Astrocyte (in vitro differentiated cells and primary cell): Measurements from ENCODE around the gene SLC44A3. TPM values are rescaled to one million over a fixed set of nuclear protein-coding genes. Genes with fewer than 3 reads are reported as not detected.
A peak's percentile ranks its signal among the peaks of the same experiment; 100 is the strongest.

Experiments used
- DNase-seq: peaks from one replicate; pipeline ENCODE4 v3.0.0-alpha.2; 2010; ENCODE audit warnings: low read depth
- FAIRE-seq: peaks from 2 replicates; lab custom pipeline; 2011; peaks lifted over from hg19 to GRCh38; lab: Jason Lieb, UNC
- H2AFZ ChIP-seq: 2 replicates; pipeline ENCODE4 v1.6.0; 2012; ENCODE audit warnings: low read depth, low read length, inconsistent platforms
- H3K27ac ChIP-seq: 2 replicates; pipeline ENCODE4 v1.5.1; 2011; ENCODE audit warnings: low read depth, low read length, inconsistent platforms
- H3K27me3 ChIP-seq: 2 replicates; pipeline ENCODE4 v1.6.0; 2011; ENCODE audit warnings: low read length, inconsistent platforms; ENCODE audit not compliant: insufficient read depth
- H3K36me3 ChIP-seq: 2 replicates; pipeline ENCODE4 v1.5.1; 2011; ENCODE audit warnings: low read length, inconsistent platforms; ENCODE audit not compliant: insufficient read depth
- H3K4me1 ChIP-seq: 2 replicates; pipeline ENCODE4 v1.5.1; 2011; ENCODE audit warnings: low read length, inconsistent platforms; ENCODE audit not compliant: insufficient read depth
- H3K4me2 ChIP-seq: 2 replicates; pipeline ENCODE4 v1.6.0; 2012; ENCODE audit warnings: low read length, inconsistent platforms
- H3K4me3 ChIP-seq: 2 replicates; pipeline ENCODE4 v1.5.1; 2011; ENCODE audit warnings: low read depth, mild to moderate bottlenecking, low read length, inconsistent platforms; ENCODE audit not compliant: insufficient read depth
- H3K79me2 ChIP-seq: 2 replicates; pipeline ENCODE4 v1.6.0; 2012; ENCODE audit warnings: mild to moderate bottlenecking, low read length, inconsistent platforms; ENCODE audit not compliant: insufficient read depth
- H3K9ac ChIP-seq: 2 replicates; pipeline ENCODE4 v1.6.0; 2012; ENCODE audit warnings: mild to moderate bottlenecking, low read length, inconsistent platforms
- H3K9me3 ChIP-seq: 2 replicates; pipeline ENCODE4 v1.5.1; 2012; ENCODE audit warnings: low read depth, mild to moderate bottlenecking, low read length, inconsistent platforms; ENCODE audit not compliant: insufficient read depth
- H4K20me1 ChIP-seq: 2 replicates; pipeline ENCODE4 v1.6.0; 2012; ENCODE audit warnings: low read length, inconsistent platforms; ENCODE audit not compliant: insufficient read depth
- H3K27ac Mint-ChIP-seq: one replicate; pipeline ENCODE4 v1.8.0; 2021; ENCODE audit warnings: mild to moderate bottlenecking, mixed read lengths; ENCODE audit not compliant: unreplicated experiment
- H3K27me3 Mint-ChIP-seq: one replicate; pipeline ENCODE4 v1.8.0; 2021; ENCODE audit warnings: low read depth, mixed read lengths; ENCODE audit not compliant: unreplicated experiment
- H3K36me3 Mint-ChIP-seq: one replicate; pipeline ENCODE4 v1.8.0; 2021; ENCODE audit warnings: low read depth, mixed read lengths; ENCODE audit not compliant: unreplicated experiment
- H3K4me1 Mint-ChIP-seq: one replicate; pipeline ENCODE4 v1.8.0; 2021; ENCODE audit warnings: low read depth, mixed read lengths; ENCODE audit not compliant: unreplicated experiment
- H3K4me3 Mint-ChIP-seq: one replicate; pipeline ENCODE4 v1.8.0; 2021; ENCODE audit warnings: mild to moderate bottlenecking, moderate library complexity, mixed read lengths; ENCODE audit not compliant: unreplicated experiment
- H3K9me3 Mint-ChIP-seq: one replicate; pipeline ENCODE4 v1.8.0; 2021; ENCODE audit warnings: mild to moderate bottlenecking, mixed read lengths; ENCODE audit not compliant: unreplicated experiment
- EZH2 ChIP-seq: IDR thresholded peaks from 2 replicates; pipeline ENCODE4 v1.6.1; 2012; ENCODE audit warnings: mild to moderate bottlenecking, low read length, inconsistent platforms; ENCODE audit not compliant: insufficient read depth
- total RNA-seq: library from RNA; stranded (reverse); gene quantifications from 2 replicates; pipeline ENCODE4 v1.2.1, GENCODE V29; 2021
- TF ChIP-seq, protein P1 (sequence below): IDR thresholded peaks from 2 replicates; pipeline ENCODE4 v1.5.1; 2011; ENCODE audit warnings: low read depth, mild to moderate bottlenecking, inconsistent platforms, low read length, moderate library complexity; ENCODE audit not compliant: insufficient read depth

Gene SLC44A3
- total RNA-seq, 1 donor from 2014 or later, result 3.7 TPM

- H3K27ac Mint-ChIP-seq, result no peak overlapping the region
- Histone ChIP-seq H3K4me3 (peak overlapping the region; percentile 69), H3K27ac (no peak overlapping the region), H2AFZ (peak overlapping the region; percentile 93), H3K4me2 (peak overlapping the region; percentile 91), H3K79me2 (no peaks in the 10 kb centered on the region), H3K9ac (peak overlapping the region; percentile 72), H3K36me3 (no peaks in the 10 kb centered on the region), H4K20me1 (no peaks in the 10 kb centered on the region), H3K27me3 (peaks cover 9% of the 10 kb centered on the region), H3K9me3 (no peaks in the 10 kb centered on the region), H3K4me1 (peaks cover 5% of the 10 kb centered on the region)
- H3K27me3 Mint-ChIP-seq, result peaks cover 9% of the 10 kb centered on the region
- TF ChIP-seq, protein P1, sequence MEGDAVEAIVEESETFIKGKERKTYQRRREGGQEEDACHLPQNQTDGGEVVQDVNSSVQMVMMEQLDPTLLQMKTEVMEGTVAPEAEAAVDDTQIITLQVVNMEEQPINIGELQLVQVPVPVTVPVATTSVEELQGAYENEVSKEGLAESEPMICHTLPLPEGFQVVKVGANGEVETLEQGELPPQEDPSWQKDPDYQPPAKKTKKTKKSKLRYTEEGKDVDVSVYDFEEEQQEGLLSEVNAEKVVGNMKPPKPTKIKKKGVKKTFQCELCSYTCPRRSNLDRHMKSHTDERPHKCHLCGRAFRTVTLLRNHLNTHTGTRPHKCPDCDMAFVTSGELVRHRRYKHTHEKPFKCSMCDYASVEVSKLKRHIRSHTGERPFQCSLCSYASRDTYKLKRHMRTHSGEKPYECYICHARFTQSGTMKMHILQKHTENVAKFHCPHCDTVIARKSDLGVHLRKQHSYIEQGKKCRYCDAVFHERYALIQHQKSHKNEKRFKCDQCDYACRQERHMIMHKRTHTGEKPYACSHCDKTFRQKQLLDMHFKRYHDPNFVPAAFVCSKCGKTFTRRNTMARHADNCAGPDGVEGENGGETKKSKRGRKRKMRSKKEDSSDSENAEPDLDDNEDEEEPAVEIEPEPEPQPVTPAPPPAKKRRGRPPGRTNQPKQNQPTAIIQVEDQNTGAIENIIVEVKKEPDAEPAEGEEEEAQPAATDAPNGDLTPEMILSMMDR, result no peak
- no peak for TF ChIP-seq EZH2
- H3K9me3 Mint-ChIP-seq, result no peaks in the 10 kb centered on the region
- no peak for FAIRE-seq
- H3K4me3 Mint-ChIP-seq, result peak overlapping the region; percentile 88
- peaks cover 6% of the 10 kb centered on the region for H3K4me1 Mint-ChIP-seq
- peaks cover 6% of the 10 kb centered on the region for H3K36me3 Mint-ChIP-seq
- DNase-seq, result no peak
Observed at GRCh38 chr1:94819238-94819944, 766 bp upstream of the SLC44A3 start.

DNA sequence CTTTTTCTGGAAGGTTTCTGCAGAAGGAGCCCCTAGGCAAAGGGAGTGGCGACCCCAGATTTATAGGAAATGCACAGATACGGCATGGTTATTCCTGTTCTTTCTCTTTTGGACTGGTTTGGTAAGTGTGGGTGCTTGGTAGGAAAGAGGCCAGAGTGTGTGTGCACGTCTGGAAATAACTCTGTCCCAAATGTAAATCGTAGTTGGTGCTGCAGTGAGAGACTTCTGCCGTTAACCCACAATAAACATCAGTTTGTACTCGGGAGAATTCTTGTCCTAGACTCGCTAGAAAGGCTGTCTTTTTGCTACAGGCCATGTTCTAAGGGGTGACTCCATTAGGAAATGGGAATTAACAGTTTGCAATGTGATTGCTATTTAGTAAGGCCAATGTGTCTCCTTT lies 779 bp downstream of the SLC44A3 start:
- peaks cover 6% of the 10 kb centered on the region for H3K4me1 Mint-ChIP-seq
- no peaks in the 10 kb centered on the region for H3K9me3 ChIP-seq
- TF ChIP-seq, protein P1, result no peak
- no peak for TF ChIP-seq EZH2
- FAIRE-seq, result no peak
- H3K4me2 ChIP-seq, result peak overlapping the region; percentile 35
- H2AFZ ChIP-seq, result no peak overlapping the region
- DNase-seq, result no peak
- peaks cover 10% of the 10 kb centered on the region for H3K27me3 Mint-ChIP-seq
- H3K27ac ChIP-seq, result no peak overlapping the region
- no peak overlapping the region for H3K4me3 ChIP-seq
- H3K79me2 ChIP-seq, result no peaks in the 10 kb centered on the region
- peaks cover 2% of the 10 kb centered on the region for H3K36me3 Mint-ChIP-seq
- H3K4me3 Mint-ChIP-seq, result peak overlapping the region; percentile 75
- no peaks in the 10 kb centered on the region for H3K36me3 ChIP-seq
- no peak overlapping the region for H3K27ac Mint-ChIP-seq
- H3K27me3 ChIP-seq, result peaks cover 9% of the 10 kb centered on the region
- H3K9ac ChIP-seq, result no peak overlapping the region
- peaks cover 5% of the 10 kb centered on the region for H3K4me1 ChIP-seq
- no peaks in the 10 kb centered on the region for H4K20me1 ChIP-seq
- no peaks in the 10 kb centered on the region for H3K9me3 Mint-ChIP-seq

DNA sequence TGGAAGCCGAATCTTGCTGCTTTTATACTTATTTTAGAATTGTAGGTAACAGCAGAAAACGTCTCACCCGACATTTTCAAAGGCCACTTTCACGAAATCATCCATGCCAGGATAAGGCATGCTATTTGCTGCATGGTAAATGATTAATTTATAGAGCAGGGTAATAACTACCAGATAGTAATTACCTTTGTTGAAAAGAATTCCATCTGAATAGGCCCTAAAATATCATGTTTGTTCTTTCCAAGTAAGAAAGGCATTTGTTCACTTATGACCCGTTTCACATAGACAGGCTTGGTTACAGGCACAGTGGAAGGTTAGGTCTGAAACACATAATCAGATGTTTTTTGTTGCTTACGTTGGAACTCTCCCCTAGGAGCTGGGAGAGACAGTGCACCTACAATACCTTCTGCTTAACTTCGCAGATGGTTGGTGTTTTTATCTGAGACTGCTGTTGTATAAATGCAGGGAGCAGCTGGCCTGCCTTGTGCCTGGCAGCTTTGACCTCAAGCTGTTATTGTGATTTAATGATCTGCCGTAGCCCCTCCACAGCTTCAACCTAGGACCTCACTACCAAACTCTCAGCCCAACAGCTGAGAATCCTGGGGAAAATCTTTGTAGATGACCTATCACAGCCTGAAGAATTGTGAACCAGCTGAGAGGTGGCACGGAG lies 1.6 kb downstream of the SLC44A3 start:
- H4K20me1 ChIP-seq, result no peaks in the 10 kb centered on the region
- DNase-seq (no peak), FAIRE-seq (no peak)
- no peak overlapping the region for H3K4me2 ChIP-seq
- H3K79me2 ChIP-seq, result no peaks in the 10 kb centered on the region
- no peak overlapping the region for H3K27ac Mint-ChIP-seq
- H3K4me1 ChIP-seq, result peaks cover 5% of the 10 kb centered on the region
- peaks cover 9% of the 10 kb centered on the region for H3K27me3 ChIP-seq
- H3K36me3 ChIP-seq, result no peaks in the 10 kb centered on the region
- TF ChIP-seq EZH2, result no peak
- TF ChIP-seq, protein P1, result no peak
- H2AFZ ChIP-seq, result no peak overlapping the region
- H3K4me3 ChIP-seq, result no peak overlapping the region
- peaks cover 6% of the 10 kb centered on the region for H3K4me1 Mint-ChIP-seq
- H3K27me3 Mint-ChIP-seq, result peaks cover 10% of the 10 kb centered on the region
- H3K4me3 Mint-ChIP-seq, result no peak overlapping the region
- no peak overlapping the region for H3K27ac ChIP-seq
- peaks cover under 1% of the 10 kb centered on the region for H3K36me3 Mint-ChIP-seq
- no peak overlapping the region for H3K9ac ChIP-seq
- no peaks in the 10 kb centered on the region for H3K9me3 ChIP-seq
- H3K9me3 Mint-ChIP-seq, result no peaks in the 10 kb centered on the region
